ENCODE data around the gene TRIM13.
"Not testable (repeated sequence)": the region's sequence is repeated elsewhere in the genome, so short reads cannot be mapped to it uniquely, and the experiment has no call there.

The TRIM13 gene

GRCh38 chr13:49996951-49997895, at the start of gene TRIM13:
Gene TRIM13, plus strand, starts transcription at chr13:49997042. Its CDS starts 14,899 bp downstream, at chr13:50011941.
- peak; percentile 38 for DNase-seq

- DNase-seq: not testable (repeated sequence)
These were observed 48.0 kb upstream of the TRIM13 start for GRCh38 chr13:49948777-49949270.

GRCh38 chr13:49951754-49952535, 44.9 kb upstream of the TRIM13 start:
- no peak for DNase-seq

- DNase-seq: no peak
These were observed 43.3 kb upstream of the TRIM13 start for GRCh38 chr13:49953560-49953959.

- no peak for DNase-seq
These were observed 42.0 kb upstream of the TRIM13 start for GRCh38 chr13:49954674-49955455.

GRCh38 chr13:49956131-49956530, 40.7 kb upstream of the TRIM13 start:
- no peak for DNase-seq

- no peak for DNase-seq
These were observed 38.5 kb upstream of the TRIM13 start for GRCh38 chr13:49958321-49958720.

- DNase-seq: no peak
These were observed 29.4 kb upstream of the TRIM13 start for GRCh38 chr13:49967456-49967855.

- DNase-seq: no peak
These were observed 24.1 kb upstream of the TRIM13 start for GRCh38 chr13:49972709-49973108.

- DNase-seq: no peak
These were observed 21.0 kb upstream of the TRIM13 start for GRCh38 chr13:49975826-49976225.

GRCh38 chr13:49976314-49977258, 20.3 kb upstream of the TRIM13 start:
- DNase-seq: no peak

GRCh38 chr13:49977992-49978391, 18.9 kb upstream of the TRIM13 start:
- no peak for DNase-seq

GRCh38 chr13:49980266-49980665, 16.6 kb upstream of the TRIM13 start:
- no peak for DNase-seq

- no peak for DNase-seq
These were observed 11.7 kb upstream of the TRIM13 start for GRCh38 chr13:49985129-49985528.

- DNase-seq: no peak
These were observed 10.4 kb upstream of the TRIM13 start for GRCh38 chr13:49986471-49986870.

- DNase-seq: not testable (repeated sequence)
These were observed 6.2 kb upstream of the TRIM13 start for GRCh38 chr13:49990612-49991011.

GRCh38 chr13:49993111-49993510, 3.7 kb upstream of the TRIM13 start:
- DNase-seq: no peak

- DNase-seq: no peak
These were observed 3.2 kb upstream of the TRIM13 start for GRCh38 chr13:49993666-49994065.

GRCh38 chr13:49995625-49996101, 1.2 kb upstream of the TRIM13 start:
- no peak for DNase-seq

- DNase-seq: no peak
These were observed 504 bp upstream of the TRIM13 start for GRCh38 chr13:49996161-49996915.

- DNase-seq: no peak
These were observed 1.1 kb downstream of the TRIM13 start for GRCh38 chr13:49997955-49998354.

Data from NCI-H524 treated with DMSO at 0.1 percent for 48 hours (cell line).